Posterior cingulate gyrus (tissue), 11 donors: Measurements from ENCODE around the gene RNASEL.

Experiments
- DNase-seq, 10 donors: peaks; one replicate each; pipeline versions ENCODE4 v3.0.0 to v3.0.0-alpha.2; 2020 to 2021; ENCODE audit warnings: mixed read lengths in 3 of 10
- intact Hi-C: fragments of 100-400 bp; cut with DNase I; formaldehyde crosslinking; loops from one replicate; pipeline ENCODE4 v1.15.1; 2023

RNASEL gene

DNA sequence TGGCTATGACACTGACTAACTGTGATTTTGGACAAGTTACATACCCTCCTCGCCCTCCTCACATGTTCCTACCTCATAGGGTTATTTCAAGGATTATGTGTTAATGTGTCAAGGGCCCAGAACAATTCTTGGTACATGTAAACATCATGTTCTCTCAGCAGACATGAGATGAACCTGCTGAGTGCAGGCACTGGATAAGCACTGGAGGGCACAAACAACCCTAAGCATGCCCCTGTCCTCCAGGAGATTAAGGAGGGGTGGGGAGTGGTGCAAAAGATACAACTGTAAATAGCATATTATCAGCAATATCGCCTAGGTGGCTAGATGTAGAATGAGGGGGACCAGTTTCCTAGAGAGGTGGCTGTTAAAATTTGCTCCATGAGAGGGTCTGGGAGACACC, 32.9 kb upstream of the RNASEL start:
- intact Hi-C loops = no loop called here
- no peak for DNase-seq

DNA sequence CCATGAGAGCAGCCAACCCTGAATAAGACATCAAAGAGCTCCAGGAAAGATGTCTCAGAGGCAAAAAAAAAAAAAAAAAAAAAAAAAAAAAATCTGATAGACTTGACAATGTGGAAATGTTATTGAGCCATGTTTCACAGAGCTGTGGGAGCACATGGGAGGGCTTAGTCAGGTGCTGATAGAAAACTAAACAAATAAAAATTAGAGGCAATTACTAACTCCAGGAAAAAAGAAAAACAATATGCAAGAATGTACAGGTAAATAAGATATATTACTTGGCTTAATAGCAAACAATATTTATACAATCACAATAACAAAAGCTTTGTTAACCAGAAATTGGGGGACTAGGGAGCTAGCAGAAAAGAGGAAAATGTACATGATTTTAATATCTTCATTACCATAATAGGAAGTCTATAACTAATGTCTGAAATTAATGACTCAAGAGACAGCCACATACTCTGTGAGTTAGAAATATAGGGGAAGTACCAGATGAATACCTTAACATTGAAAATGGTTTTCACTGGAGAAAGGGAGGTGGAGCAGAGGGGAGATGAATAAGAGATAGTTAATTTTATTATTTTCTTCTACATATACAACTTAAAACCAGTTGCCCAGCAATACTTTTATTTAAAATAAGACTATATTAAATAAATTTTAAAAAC, 32.0 kb upstream of the RNASEL start:
- intact Hi-C loops = no loop called here
- DNase-seq = no peak

DNA sequence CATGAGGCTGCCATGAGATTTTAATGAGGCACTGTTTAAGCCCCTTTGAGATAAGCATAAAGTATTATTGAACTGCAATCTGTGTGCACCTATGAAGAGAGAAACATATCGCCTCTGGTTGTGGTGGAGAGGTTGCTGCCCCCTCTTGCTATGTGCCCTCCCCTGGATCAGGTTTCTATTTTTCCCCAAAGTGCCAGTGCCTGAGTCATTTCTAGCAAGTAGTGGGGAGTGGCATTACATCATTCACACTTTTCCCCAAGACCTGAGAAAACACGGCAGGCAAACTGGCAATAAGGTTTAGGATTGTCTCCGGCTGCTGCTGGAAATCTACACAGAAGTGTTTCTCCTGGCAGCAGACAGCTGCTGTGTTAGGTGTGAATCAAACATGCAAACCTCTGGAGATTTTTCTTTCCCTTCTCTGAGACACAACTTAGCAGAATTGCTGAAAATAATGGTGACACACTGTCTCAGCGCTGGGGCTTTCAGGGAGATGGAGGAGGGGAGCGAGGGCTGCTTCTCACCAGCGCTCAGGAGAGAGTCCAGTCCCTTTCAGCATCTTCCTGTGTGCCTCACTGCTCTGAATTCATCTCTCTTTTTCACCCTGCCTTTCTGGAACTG, 28.8 kb upstream of the RNASEL start:
- DNase-seq = peak in 1 of 10 donors; percentile 79
- intact Hi-C loops = no loop called here

- intact Hi-C loops = no loop called here
- no peak for DNase-seq
Observed at GRCh38 chr1:182617014-182617429, 28.0 kb upstream of the RNASEL start.

GRCh38 chr1:182616130-182617013, 27.3 kb upstream of the RNASEL start:
- peak in 9 of 10 donors; percentile 38 to 92 (median 55) for DNase-seq
- intact Hi-C loops = no loop called here

GRCh38 chr1:182615468-182616129, 26.5 kb upstream of the RNASEL start:
- DNase-seq = peak in 7 of 10 donors; percentile 35 to 89 (median 41)
- intact Hi-C loops = no loop called here

- DNase-seq = peak; percentile 35 to 94 (median 64)
- intact Hi-C loops = no loop called here
Observed at GRCh38 chr1:182614796-182615454, 25.9 kb upstream of the RNASEL start.

DNA sequence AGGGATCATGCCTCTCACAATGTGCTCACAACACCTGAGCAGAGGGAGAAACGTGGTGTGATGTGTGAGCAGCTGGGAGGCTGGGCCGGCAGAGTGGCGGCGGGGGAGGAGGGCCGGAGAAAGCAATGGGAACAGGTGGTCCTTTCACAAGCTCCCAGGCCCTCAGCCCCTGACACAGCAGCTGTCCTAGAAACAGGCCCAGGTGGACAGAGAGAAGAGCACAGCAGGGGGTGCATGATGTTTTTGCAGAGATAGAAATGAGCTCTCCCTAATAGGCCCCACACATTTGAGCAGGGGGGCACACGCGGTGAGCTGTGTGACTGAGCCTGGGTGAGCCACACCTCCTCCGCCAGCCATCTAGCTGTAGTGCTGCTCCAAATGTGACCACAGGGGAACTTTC, 22.7 kb upstream of the RNASEL start:
- no peak for DNase-seq
- intact Hi-C loops = no loop called here

DNA sequence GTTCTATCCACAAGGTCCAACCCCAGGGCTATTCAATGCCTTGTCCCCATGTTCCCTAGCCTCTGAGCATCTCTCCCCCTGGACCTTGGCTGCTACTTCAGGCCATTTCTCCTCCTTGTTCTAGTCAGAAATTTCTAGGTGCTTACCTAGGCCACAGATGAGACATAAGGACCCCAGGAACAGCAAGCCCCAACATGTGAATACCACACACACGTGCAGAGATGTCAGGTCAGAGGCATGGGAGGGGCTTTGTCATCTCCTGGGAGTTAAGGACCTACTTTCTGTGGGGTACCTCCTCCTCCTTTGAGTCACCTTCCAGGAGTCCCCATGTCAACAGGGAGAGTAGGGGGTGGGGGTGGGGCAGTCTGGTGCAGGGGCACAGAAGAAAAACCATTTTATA, 22.3 kb upstream of the RNASEL start:
- DNase-seq = no peak
- intact Hi-C loops = no loop called here

GRCh38 chr1:182610606-182611194, 21.6 kb upstream of the RNASEL start:
- intact Hi-C loops = no loop called here
- no peak for DNase-seq

- no peak for DNase-seq
- intact Hi-C loops = loop anchor here (10.0 kb wide), 1 partner anchor 524 kb away; no protein-coding TSS in a partner anchor
Observed at GRCh38 chr1:182608845-182609610, 20.0 kb upstream of the RNASEL start.

- no peak for DNase-seq
- intact Hi-C loops = loop anchor here (10.0 kb wide), 1 partner anchor 523 kb away; no protein-coding TSS in a partner anchor
Observed at GRCh38 chr1:182608236-182608635, 19.2 kb upstream of the RNASEL start.

- intact Hi-C loops = loop anchor here (10.0 kb wide), 1 partner anchor 523 kb away; no protein-coding TSS in a partner anchor
- no peak for DNase-seq
Observed at GRCh38 chr1:182607566-182607965, 18.5 kb upstream of the RNASEL start.

- intact Hi-C loops = loop anchor here (10.0 kb wide), 1 partner anchor 520 kb away; no protein-coding TSS in a partner anchor
- peak; percentile 84 to 99 (median 92) for DNase-seq
Observed at GRCh38 chr1:182604175-182605164, 15.4 kb upstream of the RNASEL start, which contains the start of gene RGS16. TSS of gene RGS16 (minus strand) at chr1:182604389. CDS start at chr1:182604259, 130 bp downstream.

GRCh38 chr1:182603646-182604174, 14.7 kb upstream of the RNASEL start:
- peak in 1 of 10 donors; percentile 80 for DNase-seq
- intact Hi-C loops = loop anchor here (10.0 kb wide), 1 partner anchor 519 kb away; no protein-coding TSS in a partner anchor

- intact Hi-C loops = loop anchor here (1.0 to 10.0 kb wide), 2 partner anchors 179 to 518 kb away; no protein-coding TSS in a partner anchor
Observed at GRCh38 chr1:182602935-182603645, 14.0 kb upstream of the RNASEL start.

More at GRCh38 chr1:182602935-182603645, 14.0 kb upstream of the RNASEL start:
- DNase-seq = no peak
